GF-D8 (cell line): ENCODE measurements around the gene IRX6.

ENCODE experiments used
- DNase-seq: peaks from one replicate; lab custom pipeline; 2025; lab: John Stamatoyannopoulos, UW

The IRX6 gene

GRCh38 chr16:55323637-55324271, at the start of gene IRX6:
Gene IRX6 (plus strand): TSS chr16:55324203. CDS start chr16:55325092, 889 bp downstream.
- no peak for DNase-seq

DNA sequence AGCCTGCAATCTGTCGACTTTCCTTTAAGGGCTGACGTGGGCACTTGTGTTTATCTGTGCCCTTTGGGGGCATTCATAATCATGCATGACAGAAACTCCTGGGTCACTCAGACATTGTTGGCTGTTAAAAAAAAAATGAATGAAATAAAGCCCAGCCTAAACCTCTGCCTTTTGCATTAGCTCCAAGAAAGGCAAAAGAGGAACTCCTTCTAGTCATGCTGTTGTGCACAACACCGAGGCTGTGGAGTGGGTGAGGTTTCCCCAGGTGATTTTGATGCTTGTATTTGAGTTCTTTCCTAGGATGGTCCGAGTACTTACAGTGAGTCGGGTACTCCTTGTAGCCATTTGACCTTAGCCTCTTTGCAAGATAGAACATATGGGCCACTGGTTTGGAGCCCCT, 49.6 kb upstream of the IRX6 start:
- DNase-seq: no peak

GRCh38 chr16:55275167-55275566, 48.8 kb upstream of the IRX6 start:
- no peak for DNase-seq

- no peak for DNase-seq
These were observed 48.1 kb upstream of the IRX6 start for GRCh38 chr16:55275869-55276268.

DNA sequence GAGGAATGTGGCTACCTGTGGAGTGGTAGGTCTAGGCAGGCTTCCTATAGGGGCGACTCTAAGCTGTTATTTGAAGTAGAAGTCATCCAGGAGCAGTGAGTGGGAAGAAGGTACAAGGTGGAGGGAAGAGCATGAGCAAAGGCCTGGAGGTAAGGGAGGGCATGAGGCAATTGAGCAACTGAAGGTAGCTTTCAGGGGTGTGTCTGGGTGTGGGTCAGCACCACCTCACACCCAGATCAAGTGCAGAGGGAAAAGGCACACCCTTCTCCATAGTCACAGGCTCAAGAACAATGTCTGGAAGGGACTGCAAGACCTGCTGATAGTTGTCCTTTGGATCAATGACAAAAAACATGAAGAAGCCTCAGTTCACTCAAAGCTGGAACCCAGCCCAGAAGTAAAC, 46.5 kb upstream of the IRX6 start:
- no peak for DNase-seq

GRCh38 chr16:55279598-55279997, 44.4 kb upstream of the IRX6 start:
- no peak for DNase-seq

GRCh38 chr16:55280587-55280986, 43.4 kb upstream of the IRX6 start:
- no peak for DNase-seq

GRCh38 chr16:55282441-55282840, 41.6 kb upstream of the IRX6 start:
- no peak for DNase-seq

GRCh38 chr16:55283812-55284717, 39.9 kb upstream of the IRX6 start:
- no peak for DNase-seq

GRCh38 chr16:55284718-55285099, 39.3 kb upstream of the IRX6 start:
- no peak for DNase-seq

DNA sequence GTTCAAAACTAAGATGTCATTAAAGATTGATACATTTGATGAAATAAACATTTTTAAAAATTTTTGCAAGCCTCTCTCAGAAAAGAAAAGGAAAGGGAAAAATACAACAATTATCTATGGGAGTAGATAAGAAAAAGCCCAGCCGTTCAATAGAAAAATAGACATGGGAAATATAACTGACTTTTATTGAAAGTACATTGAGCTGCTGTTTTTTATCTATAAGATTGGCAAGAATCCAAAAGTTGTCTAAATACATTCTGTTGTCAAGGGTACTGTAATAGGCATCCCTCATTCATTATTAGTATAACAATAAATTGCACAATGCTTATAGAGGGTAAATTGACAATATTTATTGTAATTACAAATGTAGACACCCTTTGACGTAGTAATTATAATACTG, 38.4 kb upstream of the IRX6 start:
- DNase-seq: no peak

DNA sequence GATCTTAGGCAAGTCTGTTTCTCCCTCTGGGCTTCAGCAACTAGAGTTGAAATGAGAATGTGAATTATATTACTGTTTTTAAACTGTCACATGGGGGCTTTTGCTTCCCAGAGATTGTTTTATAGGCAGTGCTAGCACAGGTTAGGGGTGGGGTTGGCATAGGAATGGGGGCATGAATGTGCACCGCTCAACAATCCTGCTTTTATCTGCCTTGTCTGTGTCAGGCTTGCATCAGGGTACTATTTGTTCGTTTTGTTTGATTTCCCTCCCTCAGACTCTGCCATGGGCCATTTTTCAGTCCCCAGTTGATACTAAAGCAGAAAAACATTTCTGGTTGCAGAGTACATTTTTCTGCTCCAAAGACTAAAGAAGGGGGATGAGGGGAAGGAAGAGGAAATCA, 34.6 kb upstream of the IRX6 start:
- no peak for DNase-seq

DNA sequence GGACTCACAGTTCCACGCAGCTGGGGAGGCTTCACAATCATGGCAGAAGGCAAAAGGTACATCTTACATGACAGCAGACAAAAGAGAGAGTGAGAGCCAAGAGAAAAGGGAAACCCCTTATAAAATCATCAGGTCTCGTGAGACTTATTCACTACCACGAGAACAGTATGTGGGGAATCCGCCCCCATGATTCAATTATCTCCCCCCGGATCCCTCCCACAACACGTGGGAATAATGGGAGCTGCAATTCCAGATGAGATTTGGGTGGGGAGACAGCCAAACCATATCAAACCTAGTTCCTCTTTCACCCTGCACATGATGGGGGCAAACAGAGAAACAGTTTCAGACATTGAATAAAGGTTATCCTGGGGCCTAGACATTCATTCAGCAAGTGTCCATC, 32.2 kb upstream of the IRX6 start:
- DNase-seq: no peak

GRCh38 chr16:55292491-55292890, 31.5 kb upstream of the IRX6 start:
- no peak for DNase-seq

- DNase-seq: no peak
These were observed 29.9 kb upstream of the IRX6 start for GRCh38 chr16:55294129-55294528.

DNA sequence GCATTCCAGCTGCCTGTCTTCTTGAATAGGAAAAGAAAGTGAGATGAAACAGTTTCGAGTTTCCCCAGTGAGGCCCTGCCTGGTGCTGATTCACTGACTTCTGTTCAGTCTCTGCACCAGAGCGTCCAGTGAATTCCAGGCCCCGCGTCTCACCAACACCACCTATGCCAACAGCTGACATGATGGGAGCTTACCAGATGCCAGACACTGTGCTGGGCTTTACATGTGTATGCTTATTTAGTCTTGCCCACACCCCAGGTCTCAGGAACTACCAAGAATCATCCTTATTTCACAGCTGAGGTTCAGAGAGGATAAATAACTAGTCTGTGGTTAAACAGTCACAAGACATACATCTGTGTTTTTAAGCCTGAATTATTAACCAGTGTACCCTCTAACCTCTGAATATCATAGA, 29.1 kb upstream of the IRX6 start:
- DNase-seq: no peak

DNA sequence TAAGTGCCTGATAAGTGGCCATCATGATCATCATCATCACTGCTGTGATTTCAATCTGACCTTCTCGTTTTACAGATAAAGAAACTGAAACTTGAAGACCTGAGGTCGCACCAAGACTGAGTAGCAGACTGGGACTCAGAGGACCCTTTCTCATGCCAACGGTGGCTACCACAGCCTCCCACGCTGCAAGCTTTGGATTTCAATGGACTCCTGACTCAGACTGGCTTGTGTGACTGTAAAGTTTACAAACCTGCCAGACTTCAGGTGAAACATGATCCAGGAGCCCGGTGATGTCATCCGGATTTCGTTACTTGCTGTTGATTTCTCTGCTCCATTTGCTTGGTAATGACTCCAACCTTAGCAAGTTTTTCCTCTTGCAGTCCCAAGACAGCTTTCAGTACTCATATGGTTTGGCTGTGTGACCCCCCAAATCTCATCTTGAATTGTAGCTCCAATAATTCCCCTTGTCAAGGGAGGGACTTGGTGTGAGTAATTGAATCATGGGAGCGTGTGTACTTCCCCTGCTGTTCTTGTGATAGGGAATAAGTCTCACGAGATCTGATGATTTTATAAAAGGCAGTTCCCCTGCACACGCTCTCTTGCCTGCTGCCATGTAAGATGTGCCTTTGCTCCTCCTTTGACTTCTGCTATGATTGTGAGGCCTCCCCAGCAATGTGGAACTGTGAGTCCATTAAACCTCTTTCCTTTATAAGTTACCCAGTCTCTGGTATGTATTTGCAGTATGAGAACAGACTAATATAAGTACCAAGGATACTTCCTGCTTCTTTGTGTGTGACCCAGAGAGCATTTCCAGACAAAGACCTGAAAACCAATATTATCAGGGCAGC, 26.7 kb upstream of the IRX6 start:
- no peak for DNase-seq

- no peak for DNase-seq
These were observed 26.0 kb upstream of the IRX6 start for GRCh38 chr16:55297910-55298479.

DNA sequence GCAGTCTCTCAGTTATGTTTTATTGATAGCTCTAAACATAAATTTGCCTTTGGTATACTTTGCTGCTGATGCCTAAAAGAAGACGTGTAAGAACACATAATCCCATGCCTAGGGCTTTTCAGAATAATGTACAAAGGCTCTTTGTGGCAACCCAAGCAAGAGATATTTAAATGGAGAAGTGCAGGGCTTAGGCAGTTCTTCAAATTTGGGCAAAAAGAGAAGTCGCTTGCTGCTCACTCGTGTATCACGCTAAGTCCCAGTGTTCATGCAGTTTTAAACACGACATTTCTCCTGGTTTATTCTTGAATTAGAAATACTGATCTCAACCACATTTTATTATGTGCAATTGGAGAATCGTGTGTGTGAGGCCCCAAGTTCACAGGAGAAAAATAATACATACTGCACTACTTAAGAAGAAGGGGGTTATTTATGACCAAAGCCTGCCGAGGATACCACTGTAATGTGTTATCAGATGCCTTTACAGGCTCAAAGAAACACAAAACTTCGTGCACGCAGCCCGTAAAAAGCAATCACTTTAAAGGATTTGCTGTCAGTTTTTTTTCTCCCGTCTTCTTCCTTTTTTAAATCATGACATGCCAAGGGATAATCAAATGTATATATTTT, 22.5 kb upstream of the IRX6 start:
- no peak for DNase-seq

- DNase-seq: no peak
These were observed 21.4 kb upstream of the IRX6 start for GRCh38 chr16:55302635-55303034.

DNA sequence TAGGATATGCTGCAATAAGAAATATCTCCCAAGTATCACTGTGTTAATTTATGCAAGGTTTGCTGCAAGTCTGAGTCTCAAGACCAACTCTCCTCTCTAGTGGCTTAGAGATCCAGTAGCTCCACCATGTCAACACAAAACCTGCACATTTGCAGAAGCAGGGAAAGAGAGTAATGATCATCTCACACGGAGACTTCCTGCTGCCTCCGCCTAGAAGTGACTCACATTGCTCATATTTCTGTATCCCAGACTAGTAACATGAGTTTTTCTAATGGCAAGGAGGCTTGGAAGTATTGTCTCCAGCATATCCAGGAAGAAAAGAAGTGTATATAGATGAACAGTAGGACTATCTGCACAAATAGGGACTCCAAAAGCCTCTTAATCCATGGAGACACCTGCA, 15.0 kb upstream of the IRX6 start:
- no peak for DNase-seq

- DNase-seq: no peak
These were observed 1.7 kb upstream of the IRX6 start for GRCh38 chr16:55322327-55322726.
